H9 (cell line): ENCODE measurements around the gene CDK5RAP1. TPM values are rescaled to one million over a fixed set of nuclear protein-coding genes. Genes with fewer than 3 reads are reported as not detected.

Source experiments
- DNase-seq: peaks from one replicate; pipeline ENCODE4 v3.0.0-alpha.2; 2017
- H2AFZ ChIP-seq: one replicate; pipeline ENCODE4 v1.6.1; 2013; ENCODE audit warnings: mild to moderate bottlenecking, low read length, control low read depth, moderate library complexity
- H2AK5ac ChIP-seq: 2 replicates; pipeline ENCODE4 v1.6.1; 2013; ENCODE audit warnings: low read length, control low read depth, mixed read lengths; ENCODE audit not compliant: insufficient read length
- H2BK120ac ChIP-seq: one replicate; pipeline ENCODE4 v1.6.1; 2013; ENCODE audit warnings: low read depth, mild to moderate bottlenecking, low read length, control low read depth, inconsistent platforms; ENCODE audit not compliant: poor library complexity, severe bottlenecking
- H2BK12ac ChIP-seq: 2 replicates; pipeline ENCODE4 v1.6.1; 2013; ENCODE audit warnings: low read length, control low read depth, mixed read lengths, low read depth; ENCODE audit not compliant: insufficient read length
- H2BK15ac ChIP-seq: 2 replicates; pipeline ENCODE4 v1.6.1; 2013; ENCODE audit warnings: low read depth, low read length, control low read depth
- H2BK20ac ChIP-seq: one replicate; pipeline ENCODE4 v1.6.1; 2013; ENCODE audit warnings: low read depth, mild to moderate bottlenecking, low read length, control low read depth, inconsistent platforms; ENCODE audit not compliant: poor library complexity, severe bottlenecking
- H2BK5ac ChIP-seq: 2 replicates; pipeline ENCODE4 v1.6.1; 2013; ENCODE audit warnings: low read length, control low read depth, mixed read lengths; ENCODE audit not compliant: insufficient read length
- H3K14ac ChIP-seq: 2 replicates; pipeline ENCODE4 v1.6.1; 2013; ENCODE audit warnings: low read length, control low read depth; ENCODE audit not compliant: insufficient read depth
- H3K18ac ChIP-seq: 2 replicates; pipeline ENCODE4 v1.6.1; 2013; ENCODE audit warnings: low read depth, mild to moderate bottlenecking, mixed read lengths, low read length, control low read depth; ENCODE audit not compliant: insufficient read length
- H3K23ac ChIP-seq: 2 replicates; pipeline ENCODE4 v1.6.1; 2013; ENCODE audit warnings: low read length, control low read depth, mixed read lengths, low read depth; ENCODE audit not compliant: insufficient read length
- H3K23me2 ChIP-seq: 2 replicates; pipeline ENCODE4 v1.6.1; 2013; ENCODE audit warnings: low read depth, mild to moderate bottlenecking, mixed read lengths, low read length, control low read depth; ENCODE audit not compliant: insufficient read length, poor library complexity, severe bottlenecking
- H3K27ac ChIP-seq: 2 replicates; pipeline ENCODE4 v1.5.1; 2013; ENCODE audit warnings: low read length, control low read depth, mixed read lengths, low read depth; ENCODE audit not compliant: insufficient read length
- H3K27me3 ChIP-seq: 2 replicates; pipeline ENCODE4 v1.6.1; 2013; ENCODE audit warnings: low read length, control low read depth, inconsistent platforms; ENCODE audit not compliant: insufficient read depth
- H3K4ac ChIP-seq: 2 replicates; pipeline ENCODE4 v1.6.1; 2013; ENCODE audit warnings: low read depth, mild to moderate bottlenecking, control low read depth, inconsistent platforms, low read length, moderate library complexity
- H3K4me1 ChIP-seq: 2 replicates; pipeline ENCODE4 v1.6.1; 2013; ENCODE audit warnings: low read length, control low read depth, inconsistent platforms; ENCODE audit not compliant: insufficient read depth
- H3K4me2 ChIP-seq: 2 replicates; pipeline ENCODE4 v1.6.1; 2013; ENCODE audit warnings: low read length, control low read depth, mixed read lengths; ENCODE audit not compliant: insufficient read length, insufficient read depth
- H3K56ac ChIP-seq: 2 replicates; pipeline ENCODE4 v1.6.1; 2013; ENCODE audit warnings: low read depth, mild to moderate bottlenecking, mixed read lengths, low read length, control low read depth; ENCODE audit not compliant: insufficient read length
- H3K79me1 ChIP-seq: 2 replicates; pipeline ENCODE4 v1.6.1; 2013; ENCODE audit warnings: low read depth, mild to moderate bottlenecking, moderate library complexity, low read length, control low read depth, inconsistent platforms; ENCODE audit not compliant: insufficient read depth, poor library complexity, severe bottlenecking
- H3K79me2 ChIP-seq: 2 replicates; pipeline ENCODE4 v1.6.1; 2013; ENCODE audit warnings: low read length, control low read depth, inconsistent platforms; ENCODE audit not compliant: insufficient read depth
- H3K9ac ChIP-seq: 2 replicates; pipeline ENCODE4 v1.6.1; 2013; ENCODE audit warnings: low read length, control low read depth, mixed read lengths; ENCODE audit not compliant: insufficient read length; ENCODE audit errors: extremely low read depth
- H3K9me3 ChIP-seq: one replicate; pipeline ENCODE4 v1.6.1; 2013; ENCODE audit warnings: low read depth, low read length, inconsistent platforms; ENCODE audit not compliant: control insufficient read depth
- H3T11ph ChIP-seq: one replicate; pipeline ENCODE4 v1.6.1; 2013; ENCODE audit warnings: mild to moderate bottlenecking, low read length, control low read depth, inconsistent platforms
- H4K20me1 ChIP-seq: one replicate; pipeline ENCODE4 v1.6.1; 2013; ENCODE audit not compliant: control insufficient read depth, insufficient read length, insufficient read depth
- H4K5ac ChIP-seq: 2 replicates; pipeline ENCODE4 v1.6.1; 2013; ENCODE audit warnings: low read depth, mild to moderate bottlenecking, mixed read lengths, low read length, control low read depth; ENCODE audit not compliant: insufficient read length
- H4K8ac ChIP-seq: replicated peaks from 2 replicates; pipeline ENCODE4 v1.6.1; 2013; ENCODE audit warnings: low read length, control low read depth, mixed read lengths, low read depth; ENCODE audit not compliant: insufficient read length
- H4K91ac ChIP-seq: 2 replicates; pipeline ENCODE4 v1.6.1; 2013; ENCODE audit warnings: low read depth, mild to moderate bottlenecking, moderate library complexity, mixed read lengths, low read length, control low read depth; ENCODE audit not compliant: insufficient read length
- H3K27ac Mint-ChIP-seq, 3 experiments: 2 replicates in 2 of 3; 3 replicates in 1 of 3; pipeline ENCODE4 v1.8.0; 2020 to 2021; ENCODE audit warnings: mixed read lengths in 3 of 3, mild to moderate bottlenecking in 1 of 3, moderate library complexity in 1 of 3
- H3K27me3 Mint-ChIP-seq: 2 replicates; pipeline ENCODE4 v1.8.0; 2021; ENCODE audit warnings: low read depth, mild to moderate bottlenecking, moderate library complexity, mixed read lengths
- H3K36me3 Mint-ChIP-seq, 3 experiments: 2 replicates in 2 of 3; 3 replicates in 1 of 3; pipeline ENCODE4 v1.8.0; 2020 to 2021; ENCODE audit warnings: low read depth in 3 of 3, mixed read lengths in 3 of 3; ENCODE audit not compliant: insufficient read depth in 1 of 3
- H3K4me1 Mint-ChIP-seq, 2 experiments: 2 replicates each; pipeline ENCODE4 v1.8.0; 2020; ENCODE audit warnings: mixed read lengths in 2 of 2
- H3K4me3 Mint-ChIP-seq, 2 experiments: 2 replicates in 1 of 2; 3 replicates in 1 of 2; pipeline ENCODE4 v1.8.0; 2020 to 2021; ENCODE audit warnings: mild to moderate bottlenecking in 2 of 2, mixed read lengths in 2 of 2, moderate library complexity in 1 of 2
- H3K9me3 Mint-ChIP-seq, 2 experiments: 2 replicates in 1 of 2; 3 replicates in 1 of 2; pipeline ENCODE4 v1.8.0; 2020; ENCODE audit warnings: mild to moderate bottlenecking in 2 of 2, mixed read lengths in 2 of 2, moderate library complexity in 1 of 2
- WGBS: extraction: QIAGEN DNeasy Blood & Tissue Kit; methylation state at CpG from one replicate; pipeline ENCODE4 v1.1.7; 2013; ENCODE audit warnings: missing lambda C conversion rate, low lambda C conversion rate, mixed read lengths; ENCODE audit not compliant: insufficient read length; ENCODE audit errors: extremely low coverage; 5-methylcytosine and 5-hydroxymethylcytosine counted together
- total RNA-seq: library from RNA; stranded (reverse); gene quantifications from 2 replicates; pipeline ENCODE4 v1.2.1, GENCODE V29; 2021
- TF ChIP-seq, protein P1 (sequence below): fragments of 200-600 bp; sonication (generic); conservative IDR thresholded peaks from 3 replicates; pipeline ENCODE4 v1.8.0; 2021; ENCODE audit warnings: antibody characterized with exemption, mild to moderate bottlenecking

Gene CDK5RAP1
- total RNA-seq, 1 experiment from 2014 or later, result 66.4 TPM

- H2BK12ac ChIP-seq, result no peak overlapping the region
- no peak overlapping the region for H3T11ph ChIP-seq
- no peaks in the 10 kb centered on the region for H3K9me3 ChIP-seq
- no peak overlapping the region for H2AFZ ChIP-seq
- Mint-ChIP-seq H3K27me3 (peaks cover 3% of the 10 kb centered on the region; the same call in 1 of the 2 replicates), H3K36me3 (no peaks in the 10 kb centered on the region), H3K9me3 (no peaks in the 10 kb centered on the region; a peak in 1 of 5 replicates), H3K4me1 (0 out of 4 replicates have a peak, but pooled peaks cover 0 to 2% of the 10 kb centered on the region in 2 experiments), H3K4me3 (no peak overlapping the region), H3K27ac (peak overlapping the region in 1 of 3 experiments; percentile 67; a peak in 1 of 7 replicates)
- no peaks in the 10 kb centered on the region for H4K20me1 ChIP-seq
- no peaks in the 10 kb centered on the region for H3K23me2 ChIP-seq
- no peaks in the 10 kb centered on the region; the same call in 1 of the 2 replicates for H3K27me3 ChIP-seq
- no peak overlapping the region for H4K91ac ChIP-seq
- H2BK5ac ChIP-seq, result no peak overlapping the region
- H3K27ac ChIP-seq, result no peak overlapping the region
- H2AK5ac ChIP-seq, result no peak overlapping the region
- no peak overlapping the region for H4K5ac ChIP-seq
- no CpG with 5 or more reads among the region's 5 CpGs for WGBS
- H3K18ac ChIP-seq, result no peak overlapping the region
- H3K56ac ChIP-seq, result no peak overlapping the region
- H2BK120ac ChIP-seq, result no peak overlapping the region
- H4K8ac ChIP-seq, result no peak overlapping the region
- no peak overlapping the region for H3K4ac ChIP-seq
- H3K4me2 ChIP-seq, result no peak overlapping the region
- TF ChIP-seq, protein P1, sequence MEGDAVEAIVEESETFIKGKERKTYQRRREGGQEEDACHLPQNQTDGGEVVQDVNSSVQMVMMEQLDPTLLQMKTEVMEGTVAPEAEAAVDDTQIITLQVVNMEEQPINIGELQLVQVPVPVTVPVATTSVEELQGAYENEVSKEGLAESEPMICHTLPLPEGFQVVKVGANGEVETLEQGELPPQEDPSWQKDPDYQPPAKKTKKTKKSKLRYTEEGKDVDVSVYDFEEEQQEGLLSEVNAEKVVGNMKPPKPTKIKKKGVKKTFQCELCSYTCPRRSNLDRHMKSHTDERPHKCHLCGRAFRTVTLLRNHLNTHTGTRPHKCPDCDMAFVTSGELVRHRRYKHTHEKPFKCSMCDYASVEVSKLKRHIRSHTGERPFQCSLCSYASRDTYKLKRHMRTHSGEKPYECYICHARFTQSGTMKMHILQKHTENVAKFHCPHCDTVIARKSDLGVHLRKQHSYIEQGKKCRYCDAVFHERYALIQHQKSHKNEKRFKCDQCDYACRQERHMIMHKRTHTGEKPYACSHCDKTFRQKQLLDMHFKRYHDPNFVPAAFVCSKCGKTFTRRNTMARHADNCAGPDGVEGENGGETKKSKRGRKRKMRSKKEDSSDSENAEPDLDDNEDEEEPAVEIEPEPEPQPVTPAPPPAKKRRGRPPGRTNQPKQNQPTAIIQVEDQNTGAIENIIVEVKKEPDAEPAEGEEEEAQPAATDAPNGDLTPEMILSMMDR, result no peak
- H3K4me1 ChIP-seq, result no peaks in the 10 kb centered on the region
- no peak overlapping the region for H3K14ac ChIP-seq
- H3K79me2 ChIP-seq, result no peaks in the 10 kb centered on the region
- no peak overlapping the region for H2BK15ac ChIP-seq
- no peak overlapping the region for H2BK20ac ChIP-seq
- no peak overlapping the region for H3K23ac ChIP-seq
- no peak for DNase-seq
- no peaks in the 10 kb centered on the region for H3K79me1 ChIP-seq
- no peak overlapping the region for H3K9ac ChIP-seq
These were observed 62.7 kb downstream of the CDK5RAP1 start for GRCh38 chr20:33338467-33339258.
